Activated naive CD4-positive, alpha-beta T cell treated with anti-CD3 and anti-CD28 coated beads, Interleukin-2, amount 50 U/mL, for 72 hours (primary cell): Measurements from ENCODE around the gene ACSL5. TPM values are rescaled to one million over a fixed set of nuclear protein-coding genes. Genes with fewer than 3 reads are reported as not detected.
"Not testable (repeated sequence)": the region's sequence is repeated elsewhere in the genome, so short reads cannot be mapped to it uniquely, and the experiment has no call there.

Experiments used
- ATAC-seq, 2 donors: fragments of 150-1000 bp; cut with Tn5 transposase; 2 replicates each; pipeline ENCODE4 v1.10.0; 2021; ENCODE audit warnings: mild to moderate bottlenecking in 2 of 2, moderate library complexity in 2 of 2
- DNase-seq, 2 donors: peaks; one replicate each; pipeline ENCODE4 v3.0.0; 2021 to 2022; ENCODE audit warnings: low spot score in 2 of 2
- H3K27ac Mint-ChIP-seq, 2 donors: one replicate each; pipeline ENCODE4 v1.8.0; 2022; ENCODE audit warnings: mild to moderate bottlenecking in 2 of 2, mixed read lengths in 2 of 2
- H3K36me3 Mint-ChIP-seq, 2 donors: one replicate each; pipeline ENCODE4 v1.8.0; 2022; ENCODE audit warnings: mixed read lengths in 2 of 2
- H3K9me3 Mint-ChIP-seq, 2 donors: one replicate each; pipeline ENCODE4 v1.8.0; 2022; ENCODE audit warnings: mixed read lengths in 2 of 2
- total RNA-seq, 2 donors: library from RNA; stranded (reverse); gene quantifications; one replicate each; pipeline ENCODE4 v1.2.3, GENCODE V29; 2022

The ACSL5 gene
- total RNA-seq, 2 donors from 2014 or later: 29.4 to 49.5 TPM

DNA sequence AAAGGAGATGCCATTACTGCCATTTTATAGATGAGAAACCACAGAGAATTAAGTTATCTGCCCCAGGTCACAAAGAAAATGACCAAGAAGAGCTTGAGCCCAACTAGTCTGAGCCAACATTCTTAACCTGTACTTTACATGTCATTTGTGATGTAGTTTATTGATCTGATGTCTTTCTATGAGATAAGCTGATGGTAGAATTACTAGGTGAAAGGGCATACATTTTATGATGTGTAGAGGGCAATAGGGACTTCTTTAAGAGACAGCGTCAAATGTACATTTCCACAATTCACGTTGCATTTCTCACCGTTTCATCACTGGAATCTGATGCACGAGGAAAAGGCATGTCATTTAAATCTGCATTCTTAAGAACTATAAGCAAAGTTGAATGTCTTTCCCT, 11.3 kb downstream of the ACSL5 start:
- H3K27ac Mint-ChIP-seq: peak overlapping the region in 1 of 2 donors; percentile 57
- H3K9me3 Mint-ChIP-seq: peaks cover 0 to 18% of the 10 kb centered on the region in 2 donors
- ATAC-seq (no peak), DNase-seq (no peak)
- H3K36me3 Mint-ChIP-seq: peaks cover 32 to 71% of the 10 kb centered on the region in 2 donors

- ATAC-seq, H3K9me3 Mint-ChIP-seq: not testable (repeated sequence)
Observed at GRCh38 chr10:112388056-112388455, 14.1 kb downstream of the ACSL5 start.

GRCh38 chr10:112388548-112388947, 14.6 kb downstream of the ACSL5 start:
- H3K9me3 Mint-ChIP-seq: peaks cover 0 to 9% of the 10 kb centered on the region in 2 donors
- ATAC-seq (no peak), DNase-seq (no peak)
- H3K36me3 Mint-ChIP-seq: peaks cover 11 to 53% of the 10 kb centered on the region in 2 donors
- H3K27ac Mint-ChIP-seq: peak overlapping the region in 1 of 2 donors; percentile 75

More at GRCh38 chr10:112388056-112388455, 14.1 kb downstream of the ACSL5 start:
- DNase-seq: not testable (repeated sequence)
- Mint-ChIP-seq H3K27ac (peak overlapping the region in 1 of 2 donors; percentile 75), H3K36me3 (peaks cover 11 to 58% of the 10 kb centered on the region in 2 donors)

GRCh38 chr10:112389271-112389822, 15.4 kb downstream of the ACSL5 start:
- Mint-ChIP-seq H3K36me3 (peaks cover 11 to 47% of the 10 kb centered on the region in 2 donors), H3K27ac (peak overlapping the region; percentile 75 to 96), H3K9me3 (peaks cover 0 to 9% of the 10 kb centered on the region in 2 donors)
- ATAC-seq: peak; percentile 95 to 96
- peak; percentile 71 to 75 for DNase-seq

DNA sequence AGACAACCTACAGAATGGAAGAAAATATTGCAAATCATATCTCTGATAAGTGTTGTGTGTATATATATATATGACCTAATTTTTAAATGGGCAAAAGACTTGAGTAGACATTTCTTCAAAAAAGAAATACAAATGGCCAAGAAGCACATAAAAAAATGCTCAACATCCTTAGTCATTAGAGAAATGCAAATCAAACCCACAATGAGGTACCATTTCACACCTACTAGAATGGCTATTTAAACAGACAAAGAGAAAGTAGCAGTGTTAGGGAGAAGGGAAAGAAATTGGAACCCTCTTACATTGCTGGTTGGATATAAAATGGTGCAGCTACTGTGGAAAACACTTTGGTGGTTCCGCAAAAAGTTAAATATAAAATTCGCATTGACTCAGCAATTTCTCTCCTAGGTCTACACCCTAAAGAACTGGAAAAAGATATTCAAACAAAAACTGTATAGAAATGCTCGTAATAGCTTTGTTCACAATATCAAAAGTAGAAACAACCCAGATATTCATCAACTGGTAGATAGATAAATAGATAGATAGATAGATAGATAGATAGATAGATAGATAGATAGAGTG, 16.3 kb downstream of the ACSL5 start:
- Mint-ChIP-seq H3K9me3 (peaks cover 0 to 9% of the 10 kb centered on the region in 2 donors), H3K36me3 (peaks cover 6 to 40% of the 10 kb centered on the region in 2 donors), H3K27ac (peak overlapping the region; percentile 75 to 92)
- DNase-seq (no peak), ATAC-seq (no peak)

- peaks cover 0 to 6% of the 10 kb centered on the region in 2 donors for H3K9me3 Mint-ChIP-seq
- DNase-seq: no peak
- ATAC-seq: no peak
- peaks cover 2 to 19% of the 10 kb centered on the region in 2 donors for H3K36me3 Mint-ChIP-seq
- H3K27ac Mint-ChIP-seq: no peak overlapping the region
Observed at GRCh38 chr10:112393341-112393740, 19.4 kb downstream of the ACSL5 start.

- DNase-seq (no peak), ATAC-seq (no peak)
- Mint-ChIP-seq H3K27ac (no peak overlapping the region), H3K36me3 (peaks cover 0 to 14% of the 10 kb centered on the region in 2 donors), H3K9me3 (peaks cover 0 to 2% of the 10 kb centered on the region in 2 donors)
Observed at GRCh38 chr10:112393827-112394226, 19.9 kb downstream of the ACSL5 start.

- H3K9me3 Mint-ChIP-seq: no peaks in the 10 kb centered on the region
- no peak overlapping the region for H3K27ac Mint-ChIP-seq
- H3K36me3 Mint-ChIP-seq: peaks cover 0 to 14% of the 10 kb centered on the region in 2 donors
- DNase-seq (no peak), ATAC-seq (no peak)
Observed at GRCh38 chr10:112394475-112394875, 20.6 kb downstream of the ACSL5 start.

DNA sequence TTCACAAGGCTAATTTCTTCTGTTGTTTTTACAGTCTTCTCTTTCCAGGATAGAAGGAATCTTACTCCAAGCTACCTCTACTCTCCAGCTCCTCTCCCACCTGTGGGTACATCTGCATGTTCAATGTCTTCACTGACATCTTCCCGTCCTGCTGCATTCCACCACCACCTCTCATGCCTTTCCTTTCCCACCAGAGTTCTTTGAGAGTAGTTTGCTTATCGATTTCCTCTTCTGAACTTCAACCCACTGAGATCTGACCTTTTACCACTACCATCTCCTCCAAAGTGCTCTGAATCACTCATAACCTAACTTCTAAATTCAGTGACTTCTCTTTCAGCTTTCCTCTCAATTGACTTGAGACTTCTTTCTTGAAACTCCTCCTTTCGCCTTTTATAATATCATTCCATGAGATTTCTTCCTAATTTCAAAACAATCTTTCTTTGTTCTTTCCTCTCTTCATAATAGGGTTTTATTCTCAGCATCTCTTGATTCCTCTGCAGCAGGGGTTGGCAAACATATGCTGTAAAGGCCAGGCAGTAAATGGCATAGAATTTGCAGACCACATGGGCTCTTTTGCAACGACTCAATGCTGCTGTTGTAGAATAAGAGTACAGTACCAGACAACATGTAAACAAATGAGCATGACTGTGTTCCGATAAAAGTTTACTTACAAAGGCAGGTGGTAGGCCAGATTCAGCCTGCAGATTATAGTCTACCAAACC, 22.1 kb downstream of the ACSL5 start:
- Mint-ChIP-seq H3K27ac (no peak overlapping the region), H3K9me3 (no peaks in the 10 kb centered on the region), H3K36me3 (peaks cover 0 to 9% of the 10 kb centered on the region in 2 donors)
- ATAC-seq: no peak
- DNase-seq: no peak

- Mint-ChIP-seq H3K27ac (no peak overlapping the region), H3K36me3 (no peaks in the 10 kb centered on the region), H3K9me3 (no peaks in the 10 kb centered on the region)
- ATAC-seq: no peak
- no peak for DNase-seq
Observed at GRCh38 chr10:112397592-112397991, 23.7 kb downstream of the ACSL5 start.

GRCh38 chr10:112402917-112403316, 29.0 kb downstream of the ACSL5 start:
- Mint-ChIP-seq H3K9me3 (peaks cover 0 to 5% of the 10 kb centered on the region in 2 donors), H3K27ac (peak overlapping the region in 1 of 2 donors; percentile 10), H3K36me3 (peaks cover 24 to 31% of the 10 kb centered on the region in 2 donors)

GRCh38 chr10:112404617-112405016, 30.7 kb downstream of the ACSL5 start:
- H3K9me3 Mint-ChIP-seq: peaks cover 0 to 5% of the 10 kb centered on the region in 2 donors
- DNase-seq: no peak
- H3K36me3 Mint-ChIP-seq: peaks cover 24 to 39% of the 10 kb centered on the region in 2 donors
- no peak for ATAC-seq
- H3K27ac Mint-ChIP-seq: no peak overlapping the region

More at GRCh38 chr10:112402917-112403316, 29.0 kb downstream of the ACSL5 start:
- DNase-seq (no peak), ATAC-seq (no peak)

GRCh38 chr10:112406806-112407205, 32.9 kb downstream of the ACSL5 start:
- not testable (repeated sequence) for ATAC-seq, H3K9me3 Mint-ChIP-seq, DNase-seq
- H3K27ac Mint-ChIP-seq: peak overlapping the region in 1 of 2 donors; percentile 16
- peaks cover 24 to 39% of the 10 kb centered on the region in 2 donors for H3K36me3 Mint-ChIP-seq

DNA sequence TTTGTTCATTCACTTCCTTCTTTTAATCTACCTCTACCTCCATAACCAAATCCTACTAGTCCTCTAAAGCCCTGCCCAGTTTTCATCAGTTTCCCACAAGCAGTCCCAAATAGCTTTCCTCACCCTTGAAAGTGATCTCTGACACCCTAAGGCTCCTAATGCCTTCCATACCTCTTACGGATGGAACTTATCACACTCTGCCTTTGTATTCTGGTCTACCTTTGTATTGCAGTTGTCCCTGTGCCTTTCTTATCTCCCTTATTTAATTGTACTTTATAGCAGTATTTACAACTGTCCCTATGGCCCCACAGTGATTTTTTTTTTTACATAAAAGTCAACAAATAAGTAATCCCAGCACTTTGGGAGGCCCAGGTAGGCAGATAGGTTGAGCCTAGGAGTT, 33.8 kb downstream of the ACSL5 start:
- DNase-seq (no peak), ATAC-seq (no peak)
- Mint-ChIP-seq H3K36me3 (peaks cover 24 to 39% of the 10 kb centered on the region in 2 donors), H3K27ac (peak overlapping the region in 1 of 2 donors; percentile 78), H3K9me3 (peaks cover 0 to 5% of the 10 kb centered on the region in 2 donors)

DNA sequence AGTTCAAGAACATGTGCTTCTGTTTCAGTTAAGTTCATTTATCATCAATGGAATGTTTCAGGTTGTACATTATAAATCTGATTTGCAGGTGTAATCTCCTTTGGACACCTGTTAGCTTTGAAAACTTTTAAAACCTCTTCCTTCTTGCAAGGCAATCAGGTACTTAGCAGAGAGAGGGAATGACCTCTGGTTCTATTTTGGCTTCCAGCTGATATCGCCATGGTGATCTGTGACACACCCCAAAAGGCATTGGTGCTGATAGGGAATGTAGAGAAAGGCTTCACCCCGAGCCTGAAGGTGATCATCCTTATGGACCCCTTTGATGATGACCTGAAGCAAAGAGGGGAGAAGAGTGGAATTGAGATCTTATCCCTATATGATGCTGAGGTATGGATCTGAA, 35.4 kb downstream of the ACSL5 start:
- Mint-ChIP-seq H3K9me3 (peaks cover 0 to 5% of the 10 kb centered on the region in 2 donors), H3K27ac (peak overlapping the region in 1 of 2 donors; percentile 42), H3K36me3 (peaks cover 24 to 38% of the 10 kb centered on the region in 2 donors)
- ATAC-seq (no peak), DNase-seq (no peak)

DNA sequence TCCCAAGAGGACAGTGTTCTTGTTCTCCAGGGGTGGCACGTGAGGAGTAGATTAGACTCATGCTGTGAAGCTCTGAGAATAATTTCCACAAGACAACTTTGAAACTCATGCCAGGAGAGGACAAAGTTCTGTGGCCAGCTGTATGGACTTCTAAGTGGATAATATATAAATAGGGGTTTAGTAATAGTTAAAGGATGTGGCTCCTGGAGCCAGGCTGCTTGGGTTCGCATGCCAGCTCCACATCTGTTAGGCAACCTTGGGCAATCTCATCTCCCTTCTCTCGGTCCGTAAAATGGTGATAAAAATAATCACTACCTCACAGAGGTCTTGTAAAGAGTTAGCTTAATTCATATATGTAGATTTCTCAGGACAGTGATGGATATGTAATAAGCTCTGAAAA, 35.8 kb downstream of the ACSL5 start:
- Mint-ChIP-seq H3K27ac (peak overlapping the region in 1 of 2 donors; percentile 42), H3K36me3 (peaks cover 19 to 34% of the 10 kb centered on the region in 2 donors)
- no peak for ATAC-seq

DNA sequence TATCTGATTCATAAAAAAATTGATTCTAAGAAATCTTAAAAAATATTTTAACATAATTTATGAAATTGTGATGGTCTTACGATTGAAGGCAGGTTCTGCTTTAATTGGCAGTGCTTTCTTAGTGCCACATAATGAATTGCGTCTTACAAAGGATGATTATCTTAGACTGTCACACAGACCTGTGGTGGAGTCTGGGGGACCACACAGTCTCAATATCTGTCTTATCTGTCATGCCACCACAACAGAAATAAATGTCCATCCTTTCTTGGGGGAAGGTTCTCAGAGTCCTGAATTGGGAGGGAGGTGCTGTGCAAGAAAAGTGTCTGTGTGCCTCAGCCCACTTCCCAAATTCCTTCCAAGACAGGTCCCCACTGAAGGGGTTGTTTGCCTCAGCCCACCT, 38.8 kb downstream of the ACSL5 start:
- ATAC-seq (no peak), DNase-seq (no peak)
- no peaks in the 10 kb centered on the region for H3K9me3 Mint-ChIP-seq
- H3K36me3 Mint-ChIP-seq: peaks cover 9 to 32% of the 10 kb centered on the region in 2 donors
- H3K27ac Mint-ChIP-seq: no peak overlapping the region

More for the DNA sequence above, 35.8 kb downstream of the ACSL5 start:
- H3K9me3 Mint-ChIP-seq: peaks cover 0 to 5% of the 10 kb centered on the region in 2 donors
- no peak for DNase-seq
